HK-2 (cell line): ENCODE measurements around the gene MEMO1.
"Not testable (repeated sequence)": the region's sequence is repeated elsewhere in the genome, so short reads cannot be mapped to it uniquely, and the experiment has no call there.

Source experiments
- DNase-seq: peaks from one replicate; pipeline ENCODE4 v3.0.0-alpha.2; 2018; ENCODE audit not compliant: unreplicated experiment

MEMO1 gene

GRCh38 chr2:31998731-31999383 lies 12.0 kb downstream of the MEMO1 start:
- no peak for DNase-seq

- DNase-seq: no peak
These were observed 13.2 kb downstream of the MEMO1 start for GRCh38 chr2:31997653-31998052.

- DNase-seq: no peak
These were observed 14.1 kb downstream of the MEMO1 start for GRCh38 chr2:31996571-31997150.

- DNase-seq: no peak
These were observed 17.9 kb downstream of the MEMO1 start for GRCh38 chr2:31992934-31993333.

- no peak for DNase-seq
These were observed 18.7 kb downstream of the MEMO1 start for GRCh38 chr2:31992025-31992579.

GRCh38 chr2:31989946-31990345 lies 20.9 kb downstream of the MEMO1 start:
- DNase-seq: no peak

- DNase-seq: no peak
These were observed 23.2 kb downstream of the MEMO1 start for GRCh38 chr2:31987454-31988220.

- DNase-seq: no peak
These were observed 23.9 kb downstream of the MEMO1 start for GRCh38 chr2:31986906-31987305.

GRCh38 chr2:31983762-31984467 lies 26.9 kb downstream of the MEMO1 start:
- DNase-seq: no peak

GRCh38 chr2:31980674-31981356 lies 30.0 kb downstream of the MEMO1 start:
- DNase-seq: no peak

GRCh38 chr2:31979956-31980355 lies 30.9 kb downstream of the MEMO1 start:
- no peak for DNase-seq

- no peak for DNase-seq
These were observed 31.8 kb downstream of the MEMO1 start for GRCh38 chr2:31979018-31979417.

- DNase-seq: no peak
These were observed 32.4 kb downstream of the MEMO1 start for GRCh38 chr2:31978436-31978835.

GRCh38 chr2:31973665-31974064 lies 37.1 kb downstream of the MEMO1 start:
- no peak for DNase-seq

- no peak for DNase-seq
These were observed 38.7 kb downstream of the MEMO1 start for GRCh38 chr2:31972059-31972458.

- no peak for DNase-seq
These were observed 41.6 kb downstream of the MEMO1 start for GRCh38 chr2:31969178-31969577.

GRCh38 chr2:31967790-31968189 lies 43.0 kb downstream of the MEMO1 start:
- no peak for DNase-seq

- DNase-seq: not testable (repeated sequence)
These were observed 44.4 kb downstream of the MEMO1 start for GRCh38 chr2:31966402-31966801.

GRCh38 chr2:31965094-31965493 lies 45.7 kb downstream of the MEMO1 start:
- no peak for DNase-seq

- DNase-seq: no peak
These were observed 47.9 kb downstream of the MEMO1 start for GRCh38 chr2:31962757-31963361.

- DNase-seq: no peak
These were observed 52.6 kb downstream of the MEMO1 start for GRCh38 chr2:31958140-31958717.
